ENCODE data around the gene B4GALNT1.

The B4GALNT1 gene

GRCh38 chr12:57626111-57626920 is 6.7 kb downstream of the B4GALNT1 start:
- no peak for DNase-seq (ENCODE audit: low read depth)
- no peak for TF ChIP-seq CTCF (IDR thresholded peaks at IDR 0.05; ENCODE audit: low read length, missing control alignments)
- H3K4me3 ChIP-seq (replicated peaks; ENCODE audit: low read depth, low read length), result no peak overlapping the region

GRCh38 chr12:57625261-57626032 is 7.6 kb downstream of the B4GALNT1 start:
- no peak overlapping the region for H3K4me3 ChIP-seq (replicated peaks; ENCODE audit: low read depth, low read length)
- no peak for TF ChIP-seq CTCF (IDR thresholded peaks at IDR 0.05; ENCODE audit: low read length, missing control alignments)
- no peak for DNase-seq (ENCODE audit: low read depth)

- H3K4me3 ChIP-seq (replicated peaks; ENCODE audit: low read depth, low read length), result no peak overlapping the region
- no peak for TF ChIP-seq CTCF (IDR thresholded peaks at IDR 0.05; ENCODE audit: low read length, missing control alignments)
- no peak for DNase-seq (ENCODE audit: low read depth)
These were observed 8.4 kb downstream of the B4GALNT1 start for GRCh38 chr12:57624441-57625220.

GRCh38 chr12:57623811-57624390 is 9.1 kb downstream of the B4GALNT1 start:
- no peak for DNase-seq (ENCODE audit: low read depth)
- H3K4me3 ChIP-seq (replicated peaks; ENCODE audit: low read depth, low read length), result no peak overlapping the region
- no peak for TF ChIP-seq CTCF (IDR thresholded peaks at IDR 0.05; ENCODE audit: low read length, missing control alignments)

GRCh38 chr12:57623385-57623784 is 9.6 kb downstream of the B4GALNT1 start:
- no peak overlapping the region for H3K4me3 ChIP-seq (replicated peaks; ENCODE audit: low read depth, low read length)
- DNase-seq (ENCODE audit: low read depth), result no peak
- TF ChIP-seq CTCF (IDR thresholded peaks at IDR 0.05; ENCODE audit: low read length, missing control alignments), result no peak
